ENCODE data around the gene HOXA5.

DNA sequence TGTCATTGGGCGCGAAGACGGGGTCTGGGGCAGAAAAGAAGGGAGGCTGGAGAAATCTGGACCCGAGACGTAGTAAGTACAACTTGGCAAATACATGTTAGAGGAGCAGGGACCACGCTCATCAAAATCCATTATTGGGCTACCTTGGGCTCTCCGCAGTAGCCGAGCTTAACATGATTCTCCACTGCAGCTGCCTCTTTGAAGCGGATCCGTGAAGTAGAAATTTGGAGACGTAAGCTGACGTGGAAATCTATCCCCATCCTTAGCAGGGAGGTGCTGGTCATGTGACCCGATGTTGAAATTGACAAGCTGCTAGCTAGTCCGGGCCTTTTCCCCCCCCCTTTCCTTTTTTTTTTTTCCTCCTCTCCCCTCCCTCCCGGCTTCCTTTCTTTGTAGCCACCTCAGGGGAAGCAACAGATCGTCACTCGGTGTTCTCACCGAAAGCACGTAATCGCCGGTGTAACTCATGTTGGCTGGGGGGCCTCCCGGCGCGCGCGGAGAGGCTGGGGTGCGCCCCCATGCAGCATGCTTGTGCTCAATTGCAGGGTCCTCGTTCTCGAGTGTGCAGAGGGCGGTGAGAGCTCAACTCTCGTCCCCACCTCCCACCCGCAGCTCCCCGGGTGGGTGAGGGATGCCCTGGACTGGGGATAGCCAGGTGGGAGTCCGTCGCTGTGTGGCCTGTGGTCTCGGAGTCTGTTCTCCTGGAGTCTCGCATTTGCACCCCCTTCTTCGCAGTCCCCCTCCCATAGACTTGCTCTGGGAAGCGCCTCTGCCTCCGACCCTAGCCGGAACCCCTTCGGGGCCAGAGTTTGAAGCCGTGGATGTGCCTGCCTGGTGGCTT is 41.8 kb upstream of the HOXA5 start, which contains the start of gene HOXA11:
- TF ChIP-seq, protein P1, sequence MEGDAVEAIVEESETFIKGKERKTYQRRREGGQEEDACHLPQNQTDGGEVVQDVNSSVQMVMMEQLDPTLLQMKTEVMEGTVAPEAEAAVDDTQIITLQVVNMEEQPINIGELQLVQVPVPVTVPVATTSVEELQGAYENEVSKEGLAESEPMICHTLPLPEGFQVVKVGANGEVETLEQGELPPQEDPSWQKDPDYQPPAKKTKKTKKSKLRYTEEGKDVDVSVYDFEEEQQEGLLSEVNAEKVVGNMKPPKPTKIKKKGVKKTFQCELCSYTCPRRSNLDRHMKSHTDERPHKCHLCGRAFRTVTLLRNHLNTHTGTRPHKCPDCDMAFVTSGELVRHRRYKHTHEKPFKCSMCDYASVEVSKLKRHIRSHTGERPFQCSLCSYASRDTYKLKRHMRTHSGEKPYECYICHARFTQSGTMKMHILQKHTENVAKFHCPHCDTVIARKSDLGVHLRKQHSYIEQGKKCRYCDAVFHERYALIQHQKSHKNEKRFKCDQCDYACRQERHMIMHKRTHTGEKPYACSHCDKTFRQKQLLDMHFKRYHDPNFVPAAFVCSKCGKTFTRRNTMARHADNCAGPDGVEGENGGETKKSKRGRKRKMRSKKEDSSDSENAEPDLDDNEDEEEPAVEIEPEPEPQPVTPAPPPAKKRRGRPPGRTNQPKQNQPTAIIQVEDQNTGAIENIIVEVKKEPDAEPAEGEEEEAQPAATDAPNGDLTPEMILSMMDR (IDR thresholded peaks at IDR 0.05; ENCODE audit: extremely low read depth in 1 of 2, insufficient read depth in 1 of 2, low read depth in 1 of 2, low read length in 2 of 2), result no peak
- TF ChIP-seq, protein P2, sequence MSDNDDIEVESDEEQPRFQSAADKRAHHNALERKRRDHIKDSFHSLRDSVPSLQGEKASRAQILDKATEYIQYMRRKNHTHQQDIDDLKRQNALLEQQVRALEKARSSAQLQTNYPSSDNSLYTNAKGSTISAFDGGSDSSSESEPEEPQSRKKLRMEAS (IDR thresholded peaks at IDR 0.05; ENCODE audit: insufficient read depth, insufficient read length), result peak; percentile 38
- peak; percentile 85 for TF ChIP-seq POLR2AphosphoS5 (IDR thresholded peaks at IDR 0.05; ENCODE audit: insufficient read depth, low read depth, low read length)
- TF ChIP-seq EZH2 (IDR thresholded peaks at IDR 0.05; ENCODE audit: borderline replicate concordance, low read depth, low read length, severe bottlenecking), result no peak
